Activated T-cell treated with anti-CD3 and anti-CD28 coated beads for 4 hours (primary cell): Measurements from ENCODE around the gene DLD.
"Not testable (repeated sequence)": the region's sequence is repeated elsewhere in the genome, so short reads cannot be mapped to it uniquely, and the experiment has no call there.

Source experiments
- DNase-seq: peaks from one replicate; pipeline ENCODE4 v3.0.0-alpha.2; 2020

DLD gene

GRCh38 chr7:107917763-107918651 lies 27.0 kb downstream of the DLD start:
- DNase-seq: no peak

GRCh38 chr7:107918948-107919347 lies 28.0 kb downstream of the DLD start:
- no peak for DNase-seq

GRCh38 chr7:107920048-107920772 lies 29.2 kb downstream of the DLD start:
- no peak for DNase-seq

GRCh38 chr7:107921826-107922225 lies 30.8 kb downstream of the DLD start:
- not testable (repeated sequence) for DNase-seq

- no peak for DNase-seq
Observed at GRCh38 chr7:107922886-107923285, 31.9 kb downstream of the DLD start.

- DNase-seq: no peak
Observed at GRCh38 chr7:107924841-107925504, 34.0 kb downstream of the DLD start.

- DNase-seq: no peak
Observed at GRCh38 chr7:107926481-107926880, 35.5 kb downstream of the DLD start.

- DNase-seq: no peak
Observed at GRCh38 chr7:107931740-107932515, 40.9 kb downstream of the DLD start.

GRCh38 chr7:107932805-107933204 lies 41.8 kb downstream of the DLD start:
- DNase-seq: no peak

- no peak for DNase-seq
Observed at GRCh38 chr7:107933386-107934013, 42.5 kb downstream of the DLD start.

- DNase-seq: no peak
Observed at GRCh38 chr7:107934991-107935770, 44.2 kb downstream of the DLD start.

- DNase-seq: no peak
Observed at GRCh38 chr7:107936312-107936711, 45.3 kb downstream of the DLD start.

GRCh38 chr7:107937531-107937930 lies 46.5 kb downstream of the DLD start:
- no peak for DNase-seq

- DNase-seq: no peak
Observed at GRCh38 chr7:107938456-107939250, 47.7 kb downstream of the DLD start.

GRCh38 chr7:107939573-107940489 lies 48.8 kb downstream of the DLD start:
- no peak for DNase-seq

- DNase-seq: no peak
Observed at GRCh38 chr7:107940951-107941350, 50.0 kb downstream of the DLD start.

GRCh38 chr7:107943018-107943417 lies 52.0 kb downstream of the DLD start:
- DNase-seq: no peak

- DNase-seq: no peak
Observed at GRCh38 chr7:107944411-107945169, 53.6 kb downstream of the DLD start.

- no peak for DNase-seq
Observed at GRCh38 chr7:107945332-107945731, 54.3 kb downstream of the DLD start.
